Measurements from ENCODE around the gene ILF2. TPM values are rescaled to one million over a fixed set of nuclear protein-coding genes. Genes with fewer than 3 reads are reported as not detected.

ILF2 gene
- polyA plus RNA-seq, 1 of the 3 experiments (the other 2 are of a cell fraction), result 189 TPM

GRCh38 chr1:153680120-153680403, 9.3 kb upstream of the ILF2 start:
- no peak for DNase-seq
- Histone ChIP-seq H3K4me3 (ENCODE audit: low read depth in 2 of 2, low read length in 1 of 2) (no peak overlapping the region), H3K9me3 (no peaks in the 10 kb centered on the region), H3K4me2 (no peak overlapping the region), H2AFZ (ENCODE audit: low read depth) (no peak overlapping the region), H3F3A (replicated peaks; ENCODE audit: insufficient read depth) (peaks cover 3% of the 10 kb centered on the region), H3K9ac (no peak overlapping the region), H4K20me1 (ENCODE audit: insufficient read depth) (no peaks in the 10 kb centered on the region), H3K9me2 (no peaks in the 10 kb centered on the region), H3K36me3 (replicated peaks in 1 of 2; ENCODE audit: control insufficient read depth in 1 of 2, insufficient read depth in 2 of 2, low read length in 1 of 2) (no peaks in the 10 kb centered on the region), H3K27me3 (ENCODE audit: insufficient read depth) (peaks cover 30% of the 10 kb centered on the region), H3K4me1 (ENCODE audit: control insufficient read depth in 1 of 2, insufficient read depth in 2 of 2, low read depth in 1 of 2, low read length in 1 of 2) (peaks cover 0 to 15% of the 10 kb centered on the region in 2 experiments; a peak in 1 of 4 replicates), H3K27ac (ENCODE audit: low read depth in 2 of 2, low read length in 1 of 2) (no peak overlapping the region), H3K79me2 (ENCODE audit: insufficient read depth) (no peaks in the 10 kb centered on the region)
- POLR2A ChIA-PET, result no interaction called here
- TF ChIP-seq USF1 (IDR thresholded peaks at IDR 0.05; ENCODE audit: borderline replicate concordance, low read depth) (no peak), MAX (IDR thresholded peaks at IDR 0.05; ENCODE audit: low read depth) (no peak), IRF3 (IDR thresholded peaks at IDR 0.05; ENCODE audit: low read depth, low read length) (no peak), ZBTB33 (IDR thresholded peaks at IDR 0.05; ENCODE audit: borderline replicate concordance, low read depth) (no peak), MXI1 (IDR thresholded peaks at IDR 0.05; ENCODE audit: low read depth, low read length) (no peak), USF2 (IDR thresholded peaks at IDR 0.05; ENCODE audit: borderline replicate concordance, low read depth, low read length) (no peak), FOXJ3 (CRISPR knock-in tag; IDR thresholded peaks at IDR 0.05) (no peak), GABPA (IDR thresholded peaks at IDR 0.05; ENCODE audit: low read depth) (no peak), POLR2AphosphoS5 (IDR thresholded peaks at IDR 0.05; ENCODE audit: low read depth, low read length) (no peak), SIN3A (IDR thresholded peaks at IDR 0.05; ENCODE audit: borderline replicate concordance, low read depth, low read length) (no peak), MEF2A (IDR thresholded peaks at IDR 0.05; ENCODE audit: borderline replicate concordance, low read depth) (no peak), ELF1 (IDR thresholded peaks at IDR 0.05) (no peak), RAD21 (IDR thresholded peaks at IDR 0.05; ENCODE audit: low read length) (no peak), TAF1 (IDR thresholded peaks at IDR 0.05; ENCODE audit: borderline replicate concordance, low read depth, low read length) (no peak)
- CTCF ChIA-PET, result interaction anchor here (1.0 to 6.2 kb wide), 10 partner anchors 8 to 108 kb away, joined by 3 to 156 read pairs (median 10); partner anchors contain the start of gene SLC27A3
- 86% methylated on average over 10 of the region's 10 CpGs for WGBS (ENCODE audit: low lambda C conversion rate)

Measured in SK-N-SH (cell line).